AG10803 (cell line): ENCODE data around the gene KRT1.

Experiments used
- DNase-seq: peaks from one replicate; pipeline ENCODE4 v3.0.0; 2010; ENCODE audit warnings: low read depth
- H3K4me3 ChIP-seq: 2 replicates; pipeline ENCODE4 v1.5.1; 2011; ENCODE audit warnings: mild to moderate bottlenecking, low read length, control low read depth
- CTCF ChIP-seq: conservative IDR thresholded peaks from 2 replicates; pipeline ENCODE4 v1.5.1; 2011; ENCODE audit warnings: mild to moderate bottlenecking, low read length, control low read depth, inconsistent platforms

Gene KRT1

GRCh38 chr12:52631676-52632459 is 48.3 kb downstream of the KRT1 start:
- TF ChIP-seq CTCF = no peak
- no peak overlapping the region for H3K4me3 ChIP-seq
- DNase-seq = no peak

GRCh38 chr12:52631264-52631663 is 48.9 kb downstream of the KRT1 start:
- DNase-seq = no peak
- no peak for TF ChIP-seq CTCF
- no peak overlapping the region for H3K4me3 ChIP-seq

- DNase-seq = no peak
- no peak overlapping the region for H3K4me3 ChIP-seq
- TF ChIP-seq CTCF = no peak
Measured at GRCh38 chr12:52630599-52631200, 49.5 kb downstream of the KRT1 start.

- TF ChIP-seq CTCF = no peak
- no peak for DNase-seq
Measured at GRCh38 chr12:52630008-52630500, 50.2 kb downstream of the KRT1 start.

GRCh38 chr12:52629281-52630007 is 50.8 kb downstream of the KRT1 start:
- no peak for DNase-seq
- no peak overlapping the region for H3K4me3 ChIP-seq
- TF ChIP-seq CTCF = no peak

More at GRCh38 chr12:52630008-52630500, 50.2 kb downstream of the KRT1 start:
- H3K4me3 ChIP-seq = no peak overlapping the region

- no peak overlapping the region for H3K4me3 ChIP-seq
- DNase-seq = no peak
- no peak for TF ChIP-seq CTCF
Measured at GRCh38 chr12:52628841-52629240, 51.4 kb downstream of the KRT1 start.
